ENCODE measurements around the gene ULBP1.

The ULBP1 gene

GRCh38 chr6:149961728-149962425 is 1.9 kb upstream of the ULBP1 start:
- Histone ChIP-seq H3K4me2 (ENCODE audit: low read length) (no peak overlapping the region), H3K36me3 (ENCODE audit: insufficient read depth, low read length) (no peaks in the 10 kb centered on the region), H3K27me3 (ENCODE audit: insufficient read depth, low read length) (no peaks in the 10 kb centered on the region), H3F3A (ENCODE audit: insufficient read depth, low read length) (no peaks in the 10 kb centered on the region), H2AFZ (ENCODE audit: low read length) (no peak overlapping the region), H3K9ac (ENCODE audit: low read length) (no peak overlapping the region), H3K79me2 (ENCODE audit: insufficient read depth, low read length) (no peaks in the 10 kb centered on the region), H4K20me1 (ENCODE audit: insufficient read depth, low read length) (no peaks in the 10 kb centered on the region), H3K27ac (ENCODE audit: low read depth, low read length, poor library complexity, severe bottlenecking) (no peak overlapping the region), H3K4me1 (ENCODE audit: insufficient read depth, low read length, severe bottlenecking) (peaks cover 11% of the 10 kb centered on the region), H3K9me2 (ENCODE audit: low read depth, low read length) (no peaks in the 10 kb centered on the region), H3K9me3 (ENCODE audit: low read length) (no peaks in the 10 kb centered on the region), H3K4me3 (ENCODE audit: low read depth, low read length, poor library complexity, severe bottlenecking) (no peak overlapping the region)
- TF ChIP-seq EZH2 (IDR thresholded peaks at IDR 0.05; ENCODE audit: borderline replicate concordance, low read length) (no peak), CTCF (IDR thresholded peaks at IDR 0.05; ENCODE audit: low read length) (peak; percentile 50)

- no peaks in the 10 kb centered on the region for H4K20me1 ChIP-seq (ENCODE audit: insufficient read depth, low read length)
- no peaks in the 10 kb centered on the region for H3K36me3 ChIP-seq (ENCODE audit: insufficient read depth, low read length)
- H3K9ac ChIP-seq (ENCODE audit: low read length), result no peak overlapping the region; the same call in 1 of the 2 replicates
- 0 out of 2 replicates have a peak overlapping the region, but pooled peaks have one; percentile 15 for H2AFZ ChIP-seq (ENCODE audit: low read length)
- H3K27me3 ChIP-seq (ENCODE audit: insufficient read depth, low read length), result no peaks in the 10 kb centered on the region
- H3K9me3 ChIP-seq (ENCODE audit: low read length), result no peaks in the 10 kb centered on the region
- no peaks in the 10 kb centered on the region for H3K9me2 ChIP-seq (ENCODE audit: low read depth, low read length)
- no peaks in the 10 kb centered on the region for H3F3A ChIP-seq (ENCODE audit: insufficient read depth, low read length)
- peak overlapping the region; percentile 74 for H3K4me2 ChIP-seq (ENCODE audit: low read length)
- peak overlapping the region; percentile 59 for H3K4me3 ChIP-seq (ENCODE audit: low read depth, low read length, poor library complexity, severe bottlenecking)
- H3K27ac ChIP-seq (ENCODE audit: low read depth, low read length, poor library complexity, severe bottlenecking), result no peak overlapping the region
- no peaks in the 10 kb centered on the region for H3K79me2 ChIP-seq (ENCODE audit: insufficient read depth, low read length)
- H3K4me1 ChIP-seq (ENCODE audit: insufficient read depth, low read length, severe bottlenecking), result peaks cover 11% of the 10 kb centered on the region
- TF ChIP-seq CTCF (IDR thresholded peaks at IDR 0.05; ENCODE audit: low read length) (no peak), EZH2 (IDR thresholded peaks at IDR 0.05; ENCODE audit: borderline replicate concordance, low read length) (no peak)
Observed at GRCh38 chr6:149962461-149963211, 1.1 kb upstream of the ULBP1 start.

- Histone ChIP-seq H3K4me2 (ENCODE audit: low read length) (peak overlapping the region; percentile 74), H3K27me3 (ENCODE audit: insufficient read depth, low read length) (no peaks in the 10 kb centered on the region), H3K9ac (ENCODE audit: low read length) (peak overlapping the region; percentile 48; the same call in 1 of the 2 replicates)
Observed at GRCh38 chr6:149963212-149963461, 606 bp upstream of the ULBP1 start.

More at GRCh38 chr6:149963212-149963461, 606 bp upstream of the ULBP1 start:
- no peak for TF ChIP-seq EZH2 (IDR thresholded peaks at IDR 0.05; ENCODE audit: borderline replicate concordance, low read length)
- no peaks in the 10 kb centered on the region for H3K36me3 ChIP-seq (ENCODE audit: insufficient read depth, low read length)
- H4K20me1 ChIP-seq (ENCODE audit: insufficient read depth, low read length), result no peaks in the 10 kb centered on the region
- H3K4me3 ChIP-seq (ENCODE audit: low read depth, low read length, poor library complexity, severe bottlenecking), result peak overlapping the region; percentile 59
- peaks cover 11% of the 10 kb centered on the region for H3K4me1 ChIP-seq (ENCODE audit: insufficient read depth, low read length, severe bottlenecking)
- H3K9me3 ChIP-seq (ENCODE audit: low read length), result no peaks in the 10 kb centered on the region
- no peaks in the 10 kb centered on the region for H3K9me2 ChIP-seq (ENCODE audit: low read depth, low read length)
- H3F3A ChIP-seq (ENCODE audit: insufficient read depth, low read length), result no peaks in the 10 kb centered on the region
- H3K79me2 ChIP-seq (ENCODE audit: insufficient read depth, low read length), result no peaks in the 10 kb centered on the region
- 0 out of 2 replicates have a peak overlapping the region, but pooled peaks have one; percentile 15 for H2AFZ ChIP-seq (ENCODE audit: low read length)
- no peak overlapping the region for H3K27ac ChIP-seq (ENCODE audit: low read depth, low read length, poor library complexity, severe bottlenecking)

Measured in OCI-LY1 (cell line).